22Rv1 (cell line): Measurements from ENCODE around the gene TRMT1.
A peak's percentile ranks its signal among the peaks of the same experiment; 100 is the strongest.

Source experiments
- H3K27ac ChIP-seq: fragments of 450-650 bp; 2 replicates; pipeline ENCODE4 v1.5.1; 2017
- ZFX ChIP-seq: fragments of 450-650 bp; IDR thresholded peaks from 2 replicates; pipeline ENCODE4 v1.6.1; 2017; ENCODE audit warnings: antibody characterized with exemption, borderline replicate concordance
- TF ChIP-seq, protein P1 (sequence below): fragments of 450-650 bp; IDR thresholded peaks from 2 replicates; pipeline ENCODE4 v1.5.1; 2017; ENCODE audit warnings: mild to moderate bottlenecking

TRMT1 gene

DNA sequence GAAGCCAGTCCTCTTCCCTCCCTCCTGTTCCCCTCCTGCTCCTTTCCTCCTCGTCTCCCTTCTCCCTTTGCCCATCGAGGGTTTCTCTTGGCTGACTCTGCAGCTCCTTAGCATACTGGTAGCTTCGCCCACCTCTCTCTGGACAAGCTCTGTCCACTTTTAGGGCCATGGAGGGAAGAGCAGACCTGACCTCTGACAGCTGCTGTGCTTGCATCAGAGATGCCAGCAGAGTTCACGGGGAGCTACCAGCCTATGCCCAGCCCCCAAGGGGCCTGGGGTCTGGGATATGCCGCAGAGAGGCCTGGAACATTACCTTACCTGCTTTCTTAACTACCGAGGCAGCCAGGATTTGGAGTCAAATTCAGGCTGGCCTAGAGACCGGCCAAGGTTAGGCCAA, 33.5 kb downstream of the TRMT1 start:
- no peak for TF ChIP-seq ZFX
- TF ChIP-seq, protein P1, sequence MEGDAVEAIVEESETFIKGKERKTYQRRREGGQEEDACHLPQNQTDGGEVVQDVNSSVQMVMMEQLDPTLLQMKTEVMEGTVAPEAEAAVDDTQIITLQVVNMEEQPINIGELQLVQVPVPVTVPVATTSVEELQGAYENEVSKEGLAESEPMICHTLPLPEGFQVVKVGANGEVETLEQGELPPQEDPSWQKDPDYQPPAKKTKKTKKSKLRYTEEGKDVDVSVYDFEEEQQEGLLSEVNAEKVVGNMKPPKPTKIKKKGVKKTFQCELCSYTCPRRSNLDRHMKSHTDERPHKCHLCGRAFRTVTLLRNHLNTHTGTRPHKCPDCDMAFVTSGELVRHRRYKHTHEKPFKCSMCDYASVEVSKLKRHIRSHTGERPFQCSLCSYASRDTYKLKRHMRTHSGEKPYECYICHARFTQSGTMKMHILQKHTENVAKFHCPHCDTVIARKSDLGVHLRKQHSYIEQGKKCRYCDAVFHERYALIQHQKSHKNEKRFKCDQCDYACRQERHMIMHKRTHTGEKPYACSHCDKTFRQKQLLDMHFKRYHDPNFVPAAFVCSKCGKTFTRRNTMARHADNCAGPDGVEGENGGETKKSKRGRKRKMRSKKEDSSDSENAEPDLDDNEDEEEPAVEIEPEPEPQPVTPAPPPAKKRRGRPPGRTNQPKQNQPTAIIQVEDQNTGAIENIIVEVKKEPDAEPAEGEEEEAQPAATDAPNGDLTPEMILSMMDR: no peak
- 0 out of 2 replicates have a peak overlapping the region, but pooled peaks have one; percentile 4 for H3K27ac ChIP-seq

DNA sequence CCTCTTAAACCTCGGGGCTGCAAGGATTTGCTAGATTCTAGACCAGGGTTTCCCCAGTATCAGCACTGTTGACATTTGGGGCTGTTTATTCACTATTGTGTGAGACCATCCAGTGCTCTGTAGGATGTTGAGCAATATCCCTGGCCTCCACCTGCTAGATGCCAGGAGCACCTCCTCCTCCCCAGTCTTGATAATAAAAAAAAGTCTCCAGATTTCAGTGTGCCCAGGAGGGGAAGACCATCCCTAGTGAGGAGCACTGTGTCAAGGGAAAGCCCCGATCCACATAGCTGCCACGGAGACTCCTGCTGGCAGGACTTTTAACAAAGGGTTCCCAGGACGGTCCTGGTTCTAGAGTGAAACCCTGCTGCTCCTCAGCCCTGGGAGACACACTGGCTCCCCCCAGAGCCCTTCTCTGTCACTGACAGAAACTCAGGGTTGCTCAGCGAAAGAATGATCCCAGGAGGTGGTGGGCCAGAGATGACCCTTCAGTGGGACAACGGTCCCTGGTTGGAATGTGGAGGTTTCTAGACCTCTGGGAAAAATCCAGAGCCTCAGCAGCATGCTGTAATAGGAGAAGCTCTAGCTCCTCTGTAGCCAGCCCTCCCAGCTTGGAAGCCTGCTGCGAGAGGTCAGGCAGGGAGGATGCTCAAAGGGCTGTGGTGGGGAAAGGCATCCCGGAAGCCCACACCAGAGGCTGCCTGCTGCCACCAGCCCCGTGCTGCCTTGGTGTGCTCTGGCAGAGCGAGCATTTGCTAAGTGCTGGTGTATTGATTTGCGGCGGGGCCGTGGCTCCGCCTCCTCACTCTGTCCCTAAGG, 34.1 kb downstream of the TRMT1 start:
- no peak for TF ChIP-seq ZFX
- TF ChIP-seq, protein P1: no peak; the same call in 1 of the 2 replicates
- 0 out of 2 replicates have a peak overlapping the region, but pooled peaks have one; percentile 4 for H3K27ac ChIP-seq

- H3K27ac ChIP-seq: peak overlapping the region; percentile 17
- TF ChIP-seq, protein P1: no peak
- TF ChIP-seq ZFX: no peak
These were observed 37.0 kb downstream of the TRMT1 start for GRCh38 chr19:13079542-13079986.

DNA sequence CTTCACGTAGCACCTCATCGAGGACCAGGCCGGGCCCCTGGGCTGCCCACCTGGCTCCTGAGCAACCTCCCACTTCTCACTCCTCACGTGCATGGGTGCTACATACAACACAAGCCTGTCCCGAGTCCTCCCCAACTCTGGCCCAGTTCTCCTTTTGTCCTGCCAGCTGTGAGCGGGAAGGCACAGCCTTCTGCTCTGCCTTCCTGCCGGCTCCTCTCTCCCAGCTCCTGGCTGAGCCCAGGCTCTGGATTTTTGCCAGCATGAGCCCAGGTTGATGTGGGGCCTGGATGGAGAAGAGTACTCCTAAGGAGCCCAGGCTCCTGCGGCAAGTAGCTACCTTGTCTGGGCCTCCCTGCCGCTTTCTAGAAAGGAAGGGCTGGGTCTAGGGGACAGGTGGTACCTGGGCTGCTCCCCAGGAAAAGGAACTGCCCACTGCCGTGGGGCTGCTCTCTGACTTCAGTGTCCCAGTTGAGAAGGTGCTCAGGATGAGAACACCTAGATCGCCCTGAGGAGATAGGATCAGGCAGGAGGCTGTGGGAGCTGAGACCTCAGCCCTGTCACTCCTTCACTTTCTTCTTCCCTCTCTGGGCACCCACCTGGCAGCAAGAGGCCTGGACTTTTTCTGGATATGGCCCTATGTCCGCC, 37.5 kb downstream of the TRMT1 start:
- peak overlapping the region; percentile 17; the same call in 1 of the 2 replicates for H3K27ac ChIP-seq
- TF ChIP-seq ZFX: no peak
- TF ChIP-seq, protein P1: no peak

GRCh38 chr19:13078381-13078780, 38.2 kb downstream of the TRMT1 start:
- peak overlapping the region; percentile 17; the same call in 1 of the 2 replicates for H3K27ac ChIP-seq

GRCh38 chr19:13077240-13077639, 39.3 kb downstream of the TRMT1 start:
- H3K27ac ChIP-seq: no peak overlapping the region
- TF ChIP-seq, protein P1: no peak
- no peak for TF ChIP-seq ZFX

More at GRCh38 chr19:13078381-13078780, 38.2 kb downstream of the TRMT1 start:
- no peak for TF ChIP-seq ZFX
- TF ChIP-seq, protein P1: no peak

DNA sequence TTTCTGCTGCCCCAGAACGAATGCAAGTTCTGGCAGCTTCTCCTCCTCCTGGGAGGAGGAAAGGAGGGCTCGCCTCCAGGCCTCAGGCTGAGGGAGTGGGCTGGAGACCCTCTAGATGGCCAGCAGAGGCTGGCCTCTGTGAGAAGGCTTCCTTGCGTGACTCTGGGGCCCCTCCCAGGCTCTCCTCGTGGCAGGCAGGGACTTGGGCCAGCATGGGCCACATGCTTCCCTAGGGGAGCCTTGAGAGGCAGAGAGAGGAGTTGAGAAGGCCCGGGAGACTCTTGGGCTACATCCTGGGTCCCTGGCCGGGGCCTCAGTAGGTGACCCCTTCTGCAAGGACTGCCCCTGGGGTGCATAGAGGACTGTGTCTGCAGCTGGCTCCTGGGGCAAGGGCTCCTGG, 39.8 kb downstream of the TRMT1 start:
- H3K27ac ChIP-seq: no peak overlapping the region
- TF ChIP-seq ZFX: no peak
- TF ChIP-seq, protein P1: no peak
